ENCODE results near the gene DSG4.

GRCh38 chr18:31382107-31382506 is 5.5 kb downstream of the DSG4 start:
- TF ChIP-seq CTCF (IDR thresholded peaks at IDR 0.05), result no peak
- no peak for TF ChIP-seq POLR2A (IDR thresholded peaks at IDR 0.05)
- no peak for TF ChIP-seq POLR2AphosphoS5 (IDR thresholded peaks at IDR 0.05)

All from transverse colon (tissue), 4 donors.